ENCODE results near the gene CCR7.

Gene CCR7

GRCh38 chr17:40516581-40517285 is 48.5 kb downstream of the CCR7 start:
- DNase-seq (ENCODE audit: low read depth) = peak; percentile 17

- no peak for DNase-seq (ENCODE audit: low read depth)
Observed at GRCh38 chr17:40515491-40516041, 49.7 kb downstream of the CCR7 start.

- no peak for DNase-seq (ENCODE audit: low read depth)
Observed at GRCh38 chr17:40515011-40515410, 50.3 kb downstream of the CCR7 start.

GRCh38 chr17:40514013-40514875 is 51.0 kb downstream of the CCR7 start:
- DNase-seq (ENCODE audit: low read depth) = no peak

GRCh38 chr17:40511667-40512220 is 53.5 kb downstream of the CCR7 start:
- DNase-seq (ENCODE audit: low read depth) = no peak

GRCh38 chr17:40511136-40511535 is 54.1 kb downstream of the CCR7 start:
- DNase-seq (ENCODE audit: low read depth) = no peak

GRCh38 chr17:40510328-40510648 is 55.0 kb downstream of the CCR7 start:
- DNase-seq (ENCODE audit: low read depth) = no peak

GRCh38 chr17:40509626-40510327 is 55.5 kb downstream of the CCR7 start:
- no peak for DNase-seq (ENCODE audit: low read depth)

GRCh38 chr17:40506786-40507185 is 58.5 kb downstream of the CCR7 start:
- no peak for DNase-seq (ENCODE audit: low read depth)

Data from stimulated activated CD8-positive, alpha-beta memory T cell treated with anti-CD3 and anti-CD28 coated beads, Interleukin-4, amount 100 ng/mL, for 24 hours (primary cell).